GM13977 (cell line): ENCODE measurements around the gene AGBL4.

Source experiments
- DNase-seq: peaks from one replicate; pipeline ENCODE4 v3.0.0; 2012; ENCODE audit warnings: low spot score
- in situ Hi-C: fragments of 300-500 bp; cut with MboI; formaldehyde crosslinking; loops from one replicate; pipeline ENCODE4 v1.12.0; 2022; ENCODE audit warnings: low sequenced_read_pairs, low pct_unique_long_range_greater_than_20kb, mixed read lengths, inconsistent platforms; ENCODE audit not compliant: unreplicated experiment
- TF ChIP-seq, protein P1 (sequence below): IDR thresholded peaks from 2 replicates; pipeline ENCODE4 v1.5.1; 2012; ENCODE audit warnings: mild to moderate bottlenecking, control low read depth; ENCODE audit not compliant: insufficient read depth; ENCODE audit errors: extremely low read depth, missing control alignments

Gene AGBL4

DNA sequence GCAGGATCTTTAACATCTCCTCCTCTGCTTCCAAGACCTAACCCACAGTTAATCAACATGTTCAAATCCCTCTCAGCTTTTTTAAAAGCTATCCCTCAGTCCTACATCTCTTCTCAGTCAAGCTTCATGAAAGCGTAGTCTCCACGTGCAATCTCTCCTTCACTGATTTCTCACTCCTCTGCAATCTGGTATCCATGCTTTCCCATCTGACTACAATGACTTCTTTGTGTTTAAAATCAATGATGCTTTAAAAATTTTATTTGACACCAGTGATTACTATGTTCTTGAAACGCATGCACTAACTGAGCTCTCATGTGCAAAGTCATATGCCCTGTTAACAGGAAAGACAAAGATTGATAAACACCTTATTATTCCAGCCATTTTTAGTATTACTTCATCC lies 1179.6 kb downstream of the AGBL4 start:
- no peak for DNase-seq
- TF ChIP-seq, protein P1, sequence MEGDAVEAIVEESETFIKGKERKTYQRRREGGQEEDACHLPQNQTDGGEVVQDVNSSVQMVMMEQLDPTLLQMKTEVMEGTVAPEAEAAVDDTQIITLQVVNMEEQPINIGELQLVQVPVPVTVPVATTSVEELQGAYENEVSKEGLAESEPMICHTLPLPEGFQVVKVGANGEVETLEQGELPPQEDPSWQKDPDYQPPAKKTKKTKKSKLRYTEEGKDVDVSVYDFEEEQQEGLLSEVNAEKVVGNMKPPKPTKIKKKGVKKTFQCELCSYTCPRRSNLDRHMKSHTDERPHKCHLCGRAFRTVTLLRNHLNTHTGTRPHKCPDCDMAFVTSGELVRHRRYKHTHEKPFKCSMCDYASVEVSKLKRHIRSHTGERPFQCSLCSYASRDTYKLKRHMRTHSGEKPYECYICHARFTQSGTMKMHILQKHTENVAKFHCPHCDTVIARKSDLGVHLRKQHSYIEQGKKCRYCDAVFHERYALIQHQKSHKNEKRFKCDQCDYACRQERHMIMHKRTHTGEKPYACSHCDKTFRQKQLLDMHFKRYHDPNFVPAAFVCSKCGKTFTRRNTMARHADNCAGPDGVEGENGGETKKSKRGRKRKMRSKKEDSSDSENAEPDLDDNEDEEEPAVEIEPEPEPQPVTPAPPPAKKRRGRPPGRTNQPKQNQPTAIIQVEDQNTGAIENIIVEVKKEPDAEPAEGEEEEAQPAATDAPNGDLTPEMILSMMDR = no peak
- in situ Hi-C loops = no loop called here

DNA sequence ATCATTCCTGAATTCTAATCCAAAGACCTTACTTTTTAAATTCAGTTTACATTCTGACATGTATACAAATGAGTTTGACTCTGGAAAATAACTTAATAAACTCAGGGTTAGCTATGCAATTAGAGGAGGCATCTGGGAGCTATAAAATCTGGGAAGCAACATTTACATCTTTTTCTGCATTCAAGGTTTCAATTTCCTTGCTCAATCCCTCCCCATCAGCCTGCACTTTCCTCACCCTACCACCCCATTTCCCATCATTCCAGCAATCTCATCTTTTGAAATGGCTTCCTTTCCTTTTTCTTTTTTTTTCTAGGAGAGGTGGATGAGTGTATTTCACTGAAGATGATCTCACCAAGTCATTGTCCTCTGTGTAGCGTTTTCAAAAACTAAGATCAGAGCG lies 1181.8 kb downstream of the AGBL4 start:
- TF ChIP-seq, protein P1 = no peak
- in situ Hi-C loops = no loop called here
- DNase-seq = no peak

DNA sequence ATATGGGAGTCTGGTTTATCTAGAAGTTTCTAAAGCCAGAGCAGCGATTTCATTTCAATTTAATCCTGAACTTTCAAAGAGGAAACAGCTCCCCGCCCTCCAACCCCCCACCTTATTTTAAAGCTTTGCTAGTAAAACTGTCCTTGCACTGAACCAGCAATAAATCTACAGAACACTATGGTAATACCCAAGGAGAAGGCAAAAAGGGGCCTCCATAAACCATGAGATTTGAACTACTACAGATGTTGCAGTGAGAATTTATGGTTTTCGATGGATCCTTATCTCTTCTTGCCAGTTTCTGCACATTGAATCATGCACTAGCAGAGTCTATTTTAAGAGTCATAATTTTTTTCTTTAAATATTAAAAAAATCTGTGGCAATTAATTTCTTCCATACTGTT lies 1182.3 kb downstream of the AGBL4 start:
- TF ChIP-seq, protein P1 = no peak
- in situ Hi-C loops = no loop called here
- no peak for DNase-seq

DNA sequence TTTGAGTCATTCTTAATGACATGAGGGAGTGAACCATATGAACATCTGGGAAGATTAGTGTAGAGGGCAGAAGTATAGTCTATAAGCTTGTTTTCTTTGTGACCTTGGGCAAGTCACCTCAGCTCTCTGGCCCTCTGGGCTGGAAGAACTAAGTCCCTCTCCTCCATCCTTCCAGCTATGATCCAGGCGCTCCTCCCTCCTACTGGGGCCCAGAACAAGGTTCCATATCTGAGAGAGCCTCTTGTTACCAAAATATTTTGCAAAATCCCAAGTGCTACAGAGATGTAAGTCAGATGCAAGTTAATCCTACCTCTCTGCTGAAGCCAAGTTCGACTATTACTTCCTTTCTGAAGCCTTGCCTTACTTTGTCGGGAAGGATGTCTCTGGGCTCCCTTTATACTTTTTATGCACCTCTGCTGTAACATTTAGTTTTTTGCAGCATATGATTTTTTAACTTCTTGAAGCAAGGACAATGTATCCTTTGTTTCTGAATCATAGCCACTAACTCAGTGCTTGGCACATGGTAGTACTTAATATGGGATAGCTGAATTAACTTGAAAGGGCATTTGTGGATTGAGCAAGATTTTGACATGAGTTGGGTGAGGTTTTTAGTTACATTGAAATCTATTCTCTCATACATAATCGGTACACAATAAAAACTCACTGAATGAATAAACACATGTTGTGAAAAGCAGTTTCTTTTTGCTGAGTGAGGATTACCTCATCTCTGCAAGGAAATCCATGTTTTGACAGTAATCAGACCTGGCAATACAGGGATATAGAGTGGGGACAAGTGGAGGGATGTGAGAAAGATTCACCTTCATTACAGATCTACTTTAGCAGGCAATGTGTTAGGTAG lies 1192.4 kb downstream of the AGBL4 start:
- TF ChIP-seq, protein P1 = no peak
- in situ Hi-C loops = no loop called here
- DNase-seq = no peak

DNA sequence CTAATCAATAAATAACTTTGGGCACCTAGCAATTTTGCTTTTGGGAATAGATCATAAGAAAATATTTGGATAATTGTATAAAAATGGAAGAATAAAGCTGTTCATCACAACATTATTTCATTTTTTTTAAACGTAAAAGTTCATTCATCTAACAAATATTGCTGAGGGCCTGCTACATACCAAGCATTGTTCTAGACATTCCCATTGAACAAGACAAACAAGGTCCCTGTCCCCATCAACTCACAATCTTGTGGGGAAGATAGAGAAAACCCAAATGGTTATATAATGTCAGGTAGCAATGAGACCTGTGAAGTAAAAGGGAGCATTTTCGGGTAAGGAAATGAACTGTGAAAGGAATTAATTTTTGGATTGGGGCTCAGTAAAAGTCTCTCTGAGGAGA lies 1193.0 kb downstream of the AGBL4 start:
- in situ Hi-C loops = no loop called here
- DNase-seq = no peak
- TF ChIP-seq, protein P1 = no peak

DNA sequence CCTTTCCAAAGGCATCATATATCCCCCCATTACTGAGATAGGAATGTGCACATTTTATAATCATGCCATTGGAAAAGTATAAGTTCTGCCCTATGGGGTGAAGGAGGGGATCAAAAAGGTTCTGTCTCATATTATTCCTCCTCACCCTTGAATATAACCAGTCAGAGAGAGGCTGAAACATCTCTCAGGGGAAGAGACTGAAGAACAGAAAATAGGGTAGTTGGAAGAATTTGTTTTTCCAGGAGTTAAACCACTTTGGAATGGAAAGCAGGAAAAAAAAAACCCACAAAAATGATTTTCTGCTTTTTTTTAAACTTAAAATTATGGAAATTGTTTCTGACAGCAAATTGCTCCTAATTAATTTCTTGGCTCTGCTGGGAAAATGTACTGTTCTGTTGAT lies 1194.3 kb downstream of the AGBL4 start:
- TF ChIP-seq, protein P1 = no peak
- no peak for DNase-seq
- in situ Hi-C loops = no loop called here
